GM18868 (cell line): Measurements from ENCODE around the gene NDUFA13.
A peak's percentile ranks its signal among the peaks of the same experiment; 100 is the strongest.

ENCODE experiments used
- ATAC-seq: cut with Tn5 transposase; IDR thresholded peaks from one replicate; pipeline ENCODE4 v1.9.1; 2021; ENCODE audit warnings: mild to moderate bottlenecking, moderate library complexity; ENCODE audit not compliant: unreplicated experiment

Gene NDUFA13

DNA sequence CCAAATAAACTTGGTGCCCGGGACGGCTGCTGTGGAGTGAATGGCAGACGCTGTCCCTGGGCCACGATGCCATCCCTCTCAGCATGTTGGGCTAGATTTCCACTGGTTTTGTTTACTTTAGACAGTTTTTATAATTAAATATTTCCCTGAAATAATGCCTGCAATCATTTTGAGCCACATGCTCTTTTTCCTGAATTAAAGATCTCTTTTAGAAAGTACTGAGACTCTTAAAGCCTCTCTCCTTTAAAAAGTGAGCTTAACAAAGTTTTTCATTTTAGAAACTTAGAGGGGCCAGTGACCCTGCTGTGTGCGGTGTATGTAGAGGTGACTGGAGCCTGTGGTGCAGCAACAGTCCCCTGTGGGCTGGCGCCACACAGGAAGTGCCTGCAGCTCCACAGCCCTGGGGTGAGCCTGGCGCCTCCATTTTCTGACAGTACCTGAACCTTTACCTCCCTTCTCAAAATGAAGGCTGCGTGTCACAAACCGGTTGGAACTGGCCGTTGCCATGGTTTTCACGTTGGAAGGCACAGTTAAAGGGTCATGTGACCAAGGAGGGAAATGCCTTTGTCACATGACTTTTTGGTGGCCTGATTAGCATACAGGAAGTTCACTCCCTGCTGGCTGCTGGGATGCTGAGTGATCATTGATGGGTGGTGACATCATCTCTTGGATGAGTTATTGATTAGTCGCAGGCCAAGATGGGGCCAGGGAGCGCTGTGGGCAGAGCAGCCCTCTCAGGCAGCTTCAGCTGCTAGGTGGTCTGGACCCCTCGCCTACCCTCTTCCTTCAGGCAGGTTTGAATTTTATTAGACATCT, 26.9 kb upstream of the NDUFA13 start:
- ATAC-seq, result peak; percentile 70

DNA sequence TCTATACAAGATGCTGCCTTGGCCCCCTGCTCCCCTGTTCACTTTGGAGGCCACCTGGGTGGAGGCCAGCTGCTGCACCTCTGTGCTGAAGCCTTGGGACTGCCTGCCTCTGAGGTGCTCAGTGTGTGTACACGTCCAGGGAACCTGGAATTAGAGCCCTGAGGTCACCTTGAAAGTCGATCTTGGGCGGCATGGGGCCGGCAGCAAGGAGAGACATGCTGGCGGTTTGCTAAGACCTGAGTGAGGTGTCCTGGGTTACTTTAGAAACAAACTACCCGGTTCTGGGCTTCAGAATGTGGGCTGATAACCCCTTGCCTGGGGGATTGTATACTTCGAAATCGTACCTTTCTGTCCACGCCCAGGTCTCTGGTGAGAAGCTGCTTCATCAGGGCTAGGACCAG, 26.2 kb upstream of the NDUFA13 start:
- no peak for ATAC-seq

DNA sequence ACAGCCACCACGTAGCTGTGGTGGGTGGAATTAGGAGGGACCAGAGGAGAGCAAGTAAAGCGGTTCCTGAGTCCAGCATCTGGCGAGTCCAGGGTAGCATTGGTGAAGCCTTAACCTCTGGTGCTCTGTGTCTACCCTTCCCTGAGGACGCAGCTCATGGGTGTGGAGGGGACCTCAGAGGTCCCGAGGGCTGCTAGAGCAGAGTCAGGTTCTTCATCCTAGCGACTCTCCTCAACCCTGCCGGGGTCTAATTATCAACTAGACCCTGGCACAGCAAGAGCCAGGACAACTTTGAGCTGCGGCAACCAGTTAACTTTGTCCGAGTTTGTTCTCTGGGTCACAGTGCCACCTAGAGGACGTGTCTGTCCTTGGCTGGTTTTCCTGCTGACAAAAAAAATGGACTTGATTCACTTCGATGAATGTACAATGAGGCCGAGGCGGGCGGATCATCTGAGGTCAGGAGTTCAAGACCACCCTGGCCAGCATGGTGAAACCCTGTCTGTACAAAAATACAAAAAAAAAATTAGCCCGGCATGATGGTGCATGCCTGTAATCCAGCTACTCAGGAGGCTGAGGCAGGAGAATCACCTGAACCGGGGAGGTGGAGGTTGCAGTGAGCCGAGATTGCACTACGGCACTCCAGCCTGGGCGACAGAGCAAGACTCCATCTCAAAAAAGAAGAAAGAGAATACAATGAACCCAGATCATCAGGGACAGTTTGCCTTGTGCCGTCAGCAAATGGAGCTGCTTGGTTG, 25.6 kb upstream of the NDUFA13 start:
- no peak for ATAC-seq

DNA sequence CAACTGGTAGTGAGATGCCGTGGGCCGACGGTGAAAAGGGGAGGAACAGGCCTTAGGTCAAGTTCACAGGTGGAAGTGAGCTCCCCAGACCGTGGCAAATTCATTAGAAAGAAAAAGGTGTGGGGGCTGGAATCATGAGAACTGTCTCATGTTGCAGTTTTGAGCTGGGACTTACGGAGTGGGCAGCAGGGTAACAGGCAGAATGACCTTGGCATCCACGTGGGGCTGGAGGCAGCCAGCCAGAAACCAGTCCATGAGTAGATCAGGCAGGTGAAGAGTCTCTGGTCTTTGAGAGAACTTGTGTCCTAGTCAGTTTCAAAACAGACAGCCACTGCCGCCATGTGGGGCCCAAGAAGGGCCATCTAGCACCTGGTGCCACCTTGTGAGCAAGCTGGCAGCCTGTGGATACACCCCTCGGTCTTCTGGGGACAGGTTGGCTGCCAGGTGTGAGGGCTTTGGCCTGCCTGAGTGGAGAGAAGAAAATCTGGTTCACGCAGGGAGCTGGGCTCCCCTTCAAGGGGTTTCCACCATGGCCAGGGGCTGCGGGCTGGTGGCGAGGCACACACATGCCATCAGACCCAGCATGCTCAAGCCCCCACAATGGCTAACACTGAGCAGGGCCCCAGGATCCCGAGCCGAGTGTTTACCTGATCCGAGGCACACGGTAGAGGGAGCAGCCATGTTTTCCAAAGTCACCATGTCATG, 24.6 kb upstream of the NDUFA13 start:
- no peak for ATAC-seq

DNA sequence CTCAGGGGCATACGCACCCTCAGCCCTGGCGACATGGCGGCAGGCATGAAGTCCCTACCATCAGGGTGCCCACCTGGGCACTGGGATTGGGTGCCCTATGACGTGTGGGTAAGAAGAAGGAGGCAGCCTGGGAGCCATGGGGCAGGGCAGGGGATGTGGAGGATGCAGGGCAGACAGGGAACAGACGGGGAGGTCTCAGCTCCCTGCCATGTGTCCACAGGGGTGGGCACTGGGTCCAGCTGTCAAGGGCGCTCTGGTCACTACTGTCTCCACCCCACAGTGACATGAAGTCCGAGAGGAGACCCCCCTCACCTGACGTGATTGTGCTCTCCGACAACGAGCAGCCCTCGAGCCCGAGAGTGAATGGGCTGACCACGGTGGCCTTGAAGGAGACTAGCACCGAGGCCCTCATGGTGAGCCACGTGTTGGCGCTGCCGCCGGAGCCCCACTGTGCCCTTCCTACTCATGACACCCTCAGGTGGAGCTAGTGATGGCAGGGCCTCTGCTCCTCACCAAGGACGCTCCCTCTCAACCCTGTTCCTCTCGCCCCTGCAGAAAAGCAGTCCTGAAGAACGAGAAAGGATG, 23.9 kb upstream of the NDUFA13 start:
- ATAC-seq, result no peak

DNA sequence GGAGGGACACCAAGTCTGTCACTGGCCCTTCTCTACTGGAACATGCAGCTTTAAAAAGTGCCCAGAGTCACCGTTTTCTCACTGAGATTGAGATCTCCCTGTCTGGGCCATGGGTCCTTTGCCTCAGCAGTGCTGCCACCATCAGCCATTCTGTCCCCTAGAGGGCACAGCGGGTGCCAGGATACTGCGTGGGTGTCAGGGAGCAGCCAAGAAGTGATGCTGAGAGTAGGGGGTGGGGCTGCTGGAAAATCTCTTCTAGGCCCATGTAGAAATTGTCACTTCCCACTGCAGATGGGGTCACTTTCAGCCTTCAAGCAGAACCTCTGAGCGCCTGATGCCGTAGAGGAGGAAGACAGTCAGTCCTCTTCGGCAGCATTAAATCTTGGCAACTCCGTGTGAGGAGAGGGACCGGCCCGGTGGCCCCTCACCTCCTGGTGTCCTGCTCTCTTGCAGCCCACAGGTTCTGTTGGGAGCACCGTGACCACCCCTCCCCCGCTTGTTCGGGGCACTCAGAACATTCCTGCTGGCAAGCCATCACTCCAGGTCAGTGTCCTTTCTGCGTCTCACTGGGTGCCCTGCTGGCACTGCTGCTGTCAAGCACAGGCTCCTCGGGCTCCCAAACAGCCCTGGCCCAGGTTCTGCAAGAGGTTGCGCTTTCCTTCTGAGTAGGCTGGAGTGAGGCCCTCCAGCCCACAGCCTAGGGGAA, 22.0 kb upstream of the NDUFA13 start:
- no peak for ATAC-seq

DNA sequence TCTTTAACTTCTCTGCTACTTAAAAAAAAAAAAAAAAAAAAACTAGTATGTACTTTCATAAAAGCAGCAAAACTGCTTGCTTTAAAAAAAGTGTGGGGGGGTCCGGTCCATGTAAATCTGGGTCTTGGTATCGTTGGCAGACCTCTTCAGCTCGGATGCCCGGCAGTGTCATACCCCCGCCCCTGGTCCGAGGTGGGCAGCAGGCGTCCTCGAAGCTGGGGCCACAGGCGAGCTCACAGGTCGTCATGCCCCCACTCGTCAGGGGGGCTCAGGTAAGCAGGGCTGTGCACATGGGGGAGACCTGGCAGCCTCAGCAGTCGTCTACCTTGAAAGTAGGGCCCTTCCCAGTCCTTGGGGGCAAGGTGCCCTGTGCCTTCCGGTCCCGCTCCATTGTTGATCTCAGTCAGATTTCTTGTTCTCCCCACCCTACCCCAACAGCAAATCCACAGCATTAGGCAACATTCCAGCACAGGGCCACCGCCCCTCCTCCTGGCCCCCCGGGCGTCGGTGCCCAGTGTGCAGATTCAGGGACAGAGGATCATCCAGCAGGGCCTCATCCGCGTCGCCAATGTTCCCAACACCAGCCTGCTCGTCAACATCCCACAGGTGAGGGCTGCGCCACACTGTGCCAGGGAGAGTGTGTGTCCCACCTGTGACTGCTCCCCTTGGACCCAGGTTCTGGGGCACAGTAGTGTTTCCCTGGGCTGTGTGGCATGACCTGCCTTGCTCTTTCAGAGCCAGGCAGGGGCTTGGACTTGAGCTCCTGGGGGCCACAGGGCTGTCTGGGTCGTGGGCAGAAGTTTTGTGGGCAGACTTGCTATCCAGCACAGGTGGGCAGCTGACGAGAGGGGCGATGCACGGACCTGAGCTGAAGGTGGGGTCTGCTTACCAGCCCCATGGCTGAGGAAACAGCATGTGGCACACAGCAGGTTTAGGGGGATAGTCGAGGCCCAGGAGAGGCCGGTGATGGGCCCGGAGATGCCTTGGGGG, 20.1 kb upstream of the NDUFA13 start:
- ATAC-seq, result no peak

DNA sequence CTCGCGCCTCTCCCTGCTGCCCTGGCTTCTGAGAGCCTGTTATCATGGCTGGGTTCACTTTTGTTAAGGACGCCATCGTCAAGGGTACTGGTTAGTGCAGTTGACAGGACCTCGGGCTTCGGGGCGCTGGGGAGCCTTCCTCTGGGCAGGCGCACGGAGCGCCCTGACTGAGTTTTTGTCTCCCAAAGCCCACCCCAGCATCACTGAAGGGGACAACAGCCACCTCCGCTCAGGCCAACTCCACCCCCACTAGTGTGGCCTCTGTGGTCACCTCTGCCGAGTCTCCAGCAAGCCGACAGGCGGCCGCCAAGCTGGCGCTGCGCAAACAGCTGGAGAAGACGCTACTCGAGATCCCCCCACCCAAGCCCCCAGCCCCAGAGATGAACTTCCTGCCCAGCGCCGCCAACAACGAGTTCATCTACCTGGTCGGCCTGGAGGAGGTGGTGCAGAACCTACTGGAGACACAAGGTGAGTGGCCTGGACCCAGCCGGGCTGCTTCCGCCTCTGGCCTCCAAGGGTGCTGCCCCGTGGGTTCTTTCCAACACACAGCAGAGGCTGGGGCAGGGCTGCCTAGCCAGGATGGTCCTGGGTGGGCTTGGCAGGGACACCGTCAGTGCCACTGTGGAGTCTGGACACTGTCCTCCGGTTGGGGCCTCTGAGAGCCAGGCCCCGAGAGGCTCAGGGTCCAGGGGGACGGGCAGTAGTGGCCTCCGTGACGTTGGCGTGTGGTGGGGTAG, 17.6 kb upstream of the NDUFA13 start:
- ATAC-seq, result no peak

DNA sequence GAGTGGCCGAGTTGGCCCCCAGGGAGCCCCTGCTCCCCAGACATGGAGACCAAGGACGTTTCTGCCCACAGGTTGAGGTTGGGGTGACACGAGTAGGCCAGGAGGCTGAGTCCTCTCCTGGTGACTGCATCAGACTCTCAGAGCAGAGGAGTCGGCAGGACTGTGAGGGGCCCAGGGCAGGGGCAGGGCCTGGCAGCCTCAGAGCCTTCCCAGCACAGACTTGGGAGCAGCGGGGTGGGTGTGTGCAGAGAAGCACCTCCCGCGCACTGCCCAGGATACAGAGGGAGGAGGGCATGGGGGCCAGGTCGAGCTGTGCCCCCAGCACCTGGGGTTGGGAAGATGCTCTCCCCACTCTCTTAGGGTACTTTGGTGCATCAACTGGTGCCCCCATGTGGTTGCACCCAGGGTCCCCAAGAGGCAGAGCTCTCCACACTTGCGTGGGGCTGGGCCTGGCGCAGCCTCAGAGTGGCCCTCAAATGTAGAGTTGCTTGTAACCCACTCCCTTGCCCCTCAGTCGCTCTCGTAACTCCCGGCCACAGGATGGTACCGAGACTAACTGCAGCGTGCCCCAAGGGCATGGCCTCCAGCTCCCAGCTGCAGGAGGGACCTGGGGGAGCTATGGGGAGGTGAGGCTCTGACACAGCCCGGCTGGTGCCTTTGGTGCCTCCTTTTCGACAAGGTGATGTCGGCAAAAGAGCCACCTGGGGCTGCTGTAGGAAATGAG, 16.6 kb upstream of the NDUFA13 start:
- no peak for ATAC-seq

DNA sequence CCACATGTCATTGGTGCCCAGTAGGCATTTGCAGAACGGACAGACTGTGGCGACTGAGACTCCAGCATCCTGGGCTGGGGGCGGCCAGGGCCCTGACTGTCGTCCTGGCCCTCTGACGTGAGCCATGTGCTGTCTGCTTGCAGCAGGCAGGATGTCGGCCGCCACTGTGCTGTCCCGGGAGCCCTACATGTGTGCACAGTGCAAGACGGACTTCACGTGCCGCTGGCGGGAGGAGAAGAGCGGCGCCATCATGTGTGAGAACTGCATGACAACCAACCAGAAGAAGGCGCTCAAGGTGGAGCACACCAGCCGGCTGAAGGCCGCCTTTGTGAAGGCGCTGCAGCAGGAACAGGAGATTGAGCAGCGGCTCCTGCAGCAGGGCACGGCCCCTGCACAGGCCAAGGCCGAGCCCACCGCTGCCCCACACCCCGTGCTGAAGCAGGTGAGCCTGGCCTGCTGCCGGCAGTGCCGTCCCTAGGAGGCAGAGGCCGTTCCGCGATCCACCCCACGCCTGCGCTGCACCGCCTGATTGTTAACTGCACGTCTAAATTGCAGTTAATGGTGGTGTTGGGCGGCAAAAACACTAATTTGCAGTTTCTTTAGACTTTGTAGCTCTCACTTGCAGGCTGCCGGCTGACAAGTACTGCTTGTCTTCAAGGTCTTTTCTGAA, 14.9 kb upstream of the NDUFA13 start:
- ATAC-seq, result no peak

DNA sequence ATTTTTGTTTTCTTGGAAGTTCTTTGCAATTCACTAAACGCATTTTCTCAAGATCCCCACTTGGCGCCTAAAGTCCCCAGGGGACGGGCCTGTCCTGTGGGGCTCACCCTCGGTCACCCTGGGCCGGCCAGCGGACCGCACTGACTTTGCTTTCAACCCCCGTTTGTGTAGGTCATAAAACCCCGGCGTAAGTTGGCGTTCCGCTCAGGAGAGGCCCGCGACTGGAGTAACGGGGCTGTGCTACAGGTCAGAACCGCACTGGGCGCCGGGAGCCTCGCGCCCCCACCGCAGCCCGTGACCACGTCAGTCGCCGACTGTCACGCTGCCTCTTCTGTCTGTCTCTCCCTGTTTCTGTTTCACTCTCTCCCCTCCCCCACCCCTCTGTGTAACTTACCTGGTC, 14.2 kb upstream of the NDUFA13 start:
- no peak for ATAC-seq

DNA sequence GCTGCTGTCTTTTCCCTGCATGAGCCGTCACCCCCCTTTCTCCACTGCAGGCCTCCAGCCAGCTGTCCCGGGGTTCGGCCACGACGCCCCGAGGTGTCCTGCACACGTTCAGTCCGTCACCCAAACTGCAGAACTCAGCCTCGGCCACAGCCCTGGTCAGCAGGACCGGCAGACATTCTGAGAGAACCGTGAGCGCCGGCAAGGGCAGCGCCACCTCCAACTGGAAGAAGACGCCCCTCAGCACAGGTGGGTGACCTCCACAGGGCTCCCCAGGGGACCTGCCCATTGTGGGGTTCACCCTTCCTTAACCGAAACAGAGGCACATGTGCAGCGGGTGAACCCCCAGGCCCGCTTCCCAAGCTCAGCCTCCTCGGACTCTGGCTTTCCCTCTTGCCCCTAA, 13.7 kb upstream of the NDUFA13 start:
- no peak for ATAC-seq

DNA sequence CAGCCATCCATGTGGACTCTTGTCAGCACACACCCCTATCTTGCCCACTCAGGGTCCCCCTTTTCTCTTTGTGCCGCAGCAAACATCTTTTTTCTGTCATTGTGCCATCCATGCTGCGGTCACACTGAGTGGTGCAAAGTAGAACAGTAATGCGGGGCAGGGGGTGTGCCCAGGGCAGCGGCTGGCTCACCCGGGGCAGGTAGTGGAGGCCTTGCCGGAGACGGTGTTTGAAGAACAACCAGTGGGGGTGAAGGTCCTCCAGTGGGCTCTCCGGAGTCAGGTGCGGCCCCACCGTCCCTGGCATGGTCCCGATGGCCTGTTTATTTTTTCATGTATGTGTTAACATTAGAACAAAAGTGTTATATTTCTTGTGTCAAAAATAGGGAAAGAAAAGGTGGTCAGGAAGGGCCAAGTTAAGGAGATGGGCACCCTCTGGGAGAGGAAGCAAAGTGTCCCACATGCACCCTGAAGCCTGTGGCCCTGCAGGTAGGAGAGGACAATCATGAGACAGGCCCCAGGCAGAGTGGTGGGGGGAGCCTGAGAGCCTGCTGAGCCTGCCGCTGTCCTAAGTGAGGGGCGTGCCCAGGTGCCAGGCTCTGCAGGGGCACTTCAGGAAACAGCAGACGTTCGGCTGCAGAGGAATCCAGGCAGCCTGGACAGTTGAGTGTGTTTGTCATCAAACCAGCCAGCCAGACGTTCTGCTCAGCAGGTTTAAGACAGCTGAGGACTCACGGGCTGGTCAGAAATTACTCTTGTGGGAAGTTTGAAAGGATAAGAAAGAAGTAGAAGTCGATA, 13.0 kb upstream of the NDUFA13 start:
- no peak for ATAC-seq

DNA sequence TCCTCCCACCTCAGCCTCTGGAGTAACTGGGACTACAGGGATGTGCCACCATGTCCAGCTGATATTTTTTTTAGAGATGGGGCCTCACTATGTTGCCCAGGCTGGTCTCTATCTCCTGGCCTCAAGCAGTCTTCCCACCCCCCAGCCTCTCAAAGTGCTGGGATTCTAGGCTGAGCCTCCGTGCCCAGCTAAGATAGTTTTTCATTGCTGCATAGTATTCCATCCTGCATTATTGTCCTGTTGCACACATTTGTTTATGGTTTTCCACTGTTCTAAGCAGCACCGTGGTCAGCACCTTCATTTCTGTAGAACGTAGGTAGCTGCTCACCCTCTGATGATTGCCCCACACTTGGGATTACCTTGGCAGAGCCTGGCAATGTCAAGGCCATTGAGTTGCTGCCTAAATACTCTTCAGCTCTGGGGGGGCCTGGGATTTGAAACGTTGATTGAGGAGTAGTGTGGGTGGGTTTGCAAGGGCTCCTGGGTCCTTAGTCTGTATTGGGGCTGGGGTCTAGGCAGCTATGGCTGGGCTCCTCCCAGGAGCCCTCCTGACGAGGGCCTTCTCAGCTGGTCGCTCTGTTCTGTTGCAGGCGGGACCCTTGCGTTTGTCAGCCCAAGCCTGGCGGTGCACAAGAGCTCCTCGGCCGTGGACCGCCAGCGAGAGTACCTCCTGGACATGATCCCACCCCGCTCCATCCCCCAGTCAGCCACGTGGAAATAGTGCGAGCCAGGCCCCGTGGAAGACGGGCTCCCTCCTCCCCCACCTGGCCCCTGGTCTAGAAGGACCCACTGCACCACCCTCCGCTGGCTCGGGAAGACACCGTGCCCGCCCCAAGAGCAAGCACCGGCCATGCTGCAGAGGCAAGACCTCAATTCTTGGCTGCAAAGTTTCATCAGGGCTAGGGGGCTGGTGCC, 11.0 kb upstream of the NDUFA13 start:
- no peak for ATAC-seq

DNA sequence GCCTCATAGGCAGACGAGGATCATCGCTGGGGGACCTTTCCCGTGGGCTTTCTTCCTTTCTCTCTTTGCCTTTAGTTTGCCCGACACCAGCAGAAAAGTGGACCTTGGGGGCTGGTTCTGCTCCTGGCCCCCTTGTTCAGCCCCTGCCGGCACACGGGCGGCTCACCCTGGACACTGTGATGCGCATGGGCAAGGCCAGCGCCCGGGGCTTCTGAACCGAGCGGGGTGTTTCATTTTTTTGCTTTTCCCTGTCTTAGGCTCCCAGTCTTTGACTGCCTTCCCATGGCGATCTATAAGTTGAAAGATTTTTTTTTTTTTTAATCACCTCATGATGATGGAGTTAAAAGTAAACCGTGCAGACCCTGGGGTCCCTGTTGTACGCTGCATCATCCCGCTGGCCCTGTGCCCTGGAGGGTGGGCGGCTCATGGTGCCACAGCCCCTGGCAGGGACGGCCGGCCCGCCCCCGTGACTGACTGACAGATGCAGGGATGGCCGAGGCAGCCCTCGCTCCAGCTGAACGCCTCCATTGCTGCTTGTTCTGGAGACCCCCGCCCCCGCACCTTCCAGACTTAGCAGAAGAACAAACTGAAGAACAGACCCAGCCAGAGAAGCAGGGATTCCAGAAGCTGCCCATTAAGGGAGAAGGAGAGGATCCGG, 10.2 kb upstream of the NDUFA13 start:
- ATAC-seq, result no peak
